A549 (cell line): ENCODE data around the gene ANKRD63.

ENCODE experiments used
- CBX2 ChIP-seq: fragments of 200-600 bp; sonication (generic); IDR thresholded peaks from 2 replicates; pipeline ENCODE4 v1.6.1; 2016; ENCODE audit warnings: low read depth, mild to moderate bottlenecking, borderline replicate concordance
- CHD2 ChIP-seq: fragments of 150-350 bp; IDR thresholded peaks from 2 replicates; pipeline ENCODE4 v1.6.1; 2014; ENCODE audit warnings: low read length; ENCODE audit not compliant: partially characterized antibody
- CTCF ChIP-seq: fragments of >200 bp; sonication (Bioruptor Twin); formaldehyde crosslinking; IDR thresholded peaks from 3 replicates; pipeline ENCODE4 v1.5.1; 2016
- JUN ChIP-seq, 2 experiments: fragments of >200 bp; sonication (Bioruptor Twin); formaldehyde crosslinking; IDR thresholded peaks; 2 replicates in 1 of 2; 3 replicates in 1 of 2; pipeline ENCODE4 v1.6.1; 2016 to 2017
- TF ChIP-seq, protein P1 (sequence below): fragments of 450-650 bp; IDR thresholded peaks from 2 replicates; pipeline ENCODE4 v1.6.1; 2014; ENCODE audit warnings: antibody characterized with exemption

- TF ChIP-seq JUN (IDR thresholded peaks at IDR 0.05) (no peak), CBX2 (no peak), CTCF (no peak), CHD2 (no peak)
- TF ChIP-seq, protein P1, sequence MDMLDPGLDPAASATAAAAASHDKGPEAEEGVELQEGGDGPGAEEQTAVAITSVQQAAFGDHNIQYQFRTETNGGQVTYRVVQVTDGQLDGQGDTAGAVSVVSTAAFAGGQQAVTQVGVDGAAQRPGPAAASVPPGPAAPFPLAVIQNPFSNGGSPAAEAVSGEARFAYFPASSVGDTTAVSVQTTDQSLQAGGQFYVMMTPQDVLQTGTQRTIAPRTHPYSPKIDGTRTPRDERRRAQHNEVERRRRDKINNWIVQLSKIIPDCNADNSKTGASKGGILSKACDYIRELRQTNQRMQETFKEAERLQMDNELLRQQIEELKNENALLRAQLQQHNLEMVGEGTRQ = no peak
Measured at GRCh38 chr15:40290918-40291574, 8.2 kb upstream of the ANKRD63 start.
